ENCODE data around the gene MYOM3.
"Not testable (repeated sequence)": the region's sequence is repeated elsewhere in the genome, so short reads cannot be mapped to it uniquely, and the experiment has no call there.

The MYOM3 gene

DNA sequence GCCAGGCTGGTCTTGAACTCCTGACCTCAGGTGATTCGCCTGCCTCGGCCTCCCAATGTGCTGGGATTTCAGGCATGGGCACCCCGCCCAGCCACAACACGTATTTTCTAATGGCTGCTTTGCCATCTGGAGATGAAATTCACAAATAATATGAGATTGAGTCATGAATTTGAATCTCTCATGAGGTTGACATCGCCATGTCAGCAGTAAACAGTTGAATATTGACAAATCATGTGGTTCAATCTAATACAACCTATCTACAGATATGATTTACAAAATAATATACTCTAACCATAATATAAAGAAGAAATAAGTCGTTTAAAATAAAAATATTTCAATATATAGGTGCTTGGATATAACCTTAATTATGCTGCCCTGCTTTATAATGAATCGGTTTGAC, 42.1 kb downstream of the MYOM3 start:
- no peak for DNase-seq

DNA sequence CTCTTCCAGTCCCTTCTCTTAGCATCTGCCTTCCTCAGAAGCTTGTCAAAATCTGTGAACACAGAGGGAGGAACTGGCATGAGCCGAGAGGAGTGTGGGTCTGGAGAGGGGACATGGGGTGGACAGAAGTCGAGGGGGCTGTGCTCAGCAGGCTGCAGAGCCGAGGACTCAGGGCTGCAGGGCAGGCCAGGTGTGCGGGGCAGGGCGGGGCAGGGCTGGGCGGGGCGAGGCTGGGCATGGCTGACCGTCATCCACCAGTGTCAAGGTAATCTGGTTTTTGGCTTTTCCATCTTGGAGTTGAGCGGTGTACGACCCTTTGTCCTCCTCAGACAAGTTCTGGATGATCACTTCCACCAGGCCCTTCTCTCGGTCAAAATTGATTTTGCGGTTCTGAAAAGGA, 44.0 kb downstream of the MYOM3 start:
- DNase-seq, result no peak

GRCh38 chr1:24065304-24065703, 46.6 kb downstream of the MYOM3 start:
- no peak for DNase-seq

GRCh38 chr1:24062221-24062620, 49.7 kb downstream of the MYOM3 start:
- no peak for DNase-seq

DNA sequence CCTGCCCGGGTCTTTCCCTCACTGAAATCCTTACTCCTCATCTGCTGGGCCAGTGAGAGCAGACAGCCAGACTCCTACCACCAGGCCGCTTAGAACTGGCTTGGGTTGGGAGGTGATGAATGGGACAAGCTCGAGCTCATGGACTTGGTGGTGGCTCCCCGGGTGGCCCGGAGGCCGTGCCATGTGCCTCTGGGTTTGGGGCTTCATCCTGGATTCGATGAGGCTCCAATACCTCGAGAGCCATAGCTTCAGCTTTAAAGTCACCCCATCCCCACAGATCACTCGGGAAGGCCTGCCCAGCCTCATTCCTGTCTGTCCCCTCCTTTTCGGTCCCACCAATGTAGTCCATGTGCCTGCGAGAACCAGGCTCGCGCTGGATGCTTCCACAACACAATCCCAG, 51.5 kb downstream of the MYOM3 start:
- no peak for DNase-seq

GRCh38 chr1:24058671-24059455, 53.1 kb downstream of the MYOM3 start:
- DNase-seq, result no peak

GRCh38 chr1:24057171-24057570, 54.8 kb downstream of the MYOM3 start:
- DNase-seq, result no peak

DNA sequence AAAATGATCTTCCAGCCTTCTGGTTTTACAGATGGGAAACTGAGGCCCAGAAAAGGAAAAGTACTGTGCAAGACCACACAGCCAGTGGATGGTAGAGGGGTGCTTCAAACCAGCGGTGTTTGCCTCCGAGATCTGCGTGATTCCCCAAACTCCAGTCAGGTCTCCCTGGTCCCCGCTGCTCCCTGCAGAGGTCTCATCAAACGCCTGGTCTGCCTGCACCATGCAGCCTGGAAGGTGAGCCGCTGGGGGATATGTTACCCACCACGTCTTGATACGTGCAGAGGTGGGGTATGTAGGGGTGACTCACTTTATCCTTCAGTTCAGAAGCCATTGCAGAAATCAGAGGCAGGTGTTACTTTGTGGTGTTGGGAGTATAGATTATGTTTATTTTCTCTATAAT, 56.3 kb downstream of the MYOM3 start:
- DNase-seq, result no peak

DNA sequence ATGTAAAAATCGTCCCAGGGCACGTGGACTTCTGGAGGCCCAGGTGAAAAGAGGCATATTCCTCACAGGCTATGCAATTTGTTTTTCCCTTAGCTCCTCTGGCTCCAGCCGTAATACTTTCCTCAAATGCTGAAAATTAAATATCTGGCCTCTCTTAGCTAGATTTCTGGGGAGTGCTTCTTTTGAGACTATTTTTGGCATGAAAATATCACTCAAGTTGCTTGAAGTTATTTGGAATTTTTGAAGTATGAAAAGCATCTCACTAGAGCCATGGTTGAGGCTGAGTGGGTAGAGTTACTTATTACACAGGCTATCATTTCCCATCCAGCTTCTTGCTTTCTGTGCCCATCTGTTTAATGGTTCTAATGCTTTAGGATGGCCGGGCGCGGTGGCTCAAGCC, 59.7 kb downstream of the MYOM3 start:
- DNase-seq, result no peak

GRCh38 chr1:24051206-24051945, 60.6 kb downstream of the MYOM3 start:
- DNase-seq, result no peak

DNA sequence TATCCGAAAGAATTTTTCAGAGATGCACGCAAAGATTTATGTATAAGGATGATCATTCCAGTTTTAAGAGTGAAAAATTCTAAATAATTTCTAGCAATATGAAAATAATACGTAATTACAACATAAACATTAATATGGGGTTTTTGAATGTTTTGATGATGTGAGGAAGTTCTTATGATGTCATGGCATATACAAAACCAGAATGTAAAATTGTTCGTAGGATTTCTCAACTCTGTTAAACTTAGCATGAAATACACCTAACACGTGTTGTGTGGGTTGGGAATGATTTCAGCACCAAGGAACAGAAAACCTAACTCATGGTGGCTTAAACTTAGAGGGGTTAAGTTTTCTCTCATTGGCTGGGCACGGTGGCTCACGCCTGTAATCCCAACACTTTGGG, 62.2 kb downstream of the MYOM3 start:
- DNase-seq, result no peak

GRCh38 chr1:24048894-24049293, 63.0 kb downstream of the MYOM3 start:
- DNase-seq, result not testable (repeated sequence)

- DNase-seq, result no peak
Measured at GRCh38 chr1:24048205-24048869, 63.6 kb downstream of the MYOM3 start.

DNA sequence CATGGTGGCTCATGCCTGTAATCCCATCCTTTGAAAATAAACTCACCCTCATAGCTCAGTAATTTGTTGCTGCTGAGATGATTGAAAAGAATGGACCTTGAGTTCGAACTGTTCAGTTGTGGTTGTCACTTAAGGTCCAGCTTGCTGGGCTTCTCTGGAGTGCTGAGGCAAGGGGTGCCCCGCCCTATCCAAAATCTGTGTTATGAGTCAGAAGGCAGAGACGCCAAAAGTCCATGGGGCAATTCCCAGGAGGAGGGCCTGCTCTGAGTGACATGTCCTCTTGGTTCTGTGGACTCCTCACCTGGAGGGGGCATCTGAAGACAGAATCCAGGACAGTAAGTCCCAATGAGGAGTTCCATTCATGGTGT, 64.8 kb downstream of the MYOM3 start:
- no peak for DNase-seq

GRCh38 chr1:24045771-24046170, 66.2 kb downstream of the MYOM3 start:
- no peak for DNase-seq

GRCh38 chr1:24044672-24045071, 67.3 kb downstream of the MYOM3 start:
- not testable (repeated sequence) for DNase-seq

DNA sequence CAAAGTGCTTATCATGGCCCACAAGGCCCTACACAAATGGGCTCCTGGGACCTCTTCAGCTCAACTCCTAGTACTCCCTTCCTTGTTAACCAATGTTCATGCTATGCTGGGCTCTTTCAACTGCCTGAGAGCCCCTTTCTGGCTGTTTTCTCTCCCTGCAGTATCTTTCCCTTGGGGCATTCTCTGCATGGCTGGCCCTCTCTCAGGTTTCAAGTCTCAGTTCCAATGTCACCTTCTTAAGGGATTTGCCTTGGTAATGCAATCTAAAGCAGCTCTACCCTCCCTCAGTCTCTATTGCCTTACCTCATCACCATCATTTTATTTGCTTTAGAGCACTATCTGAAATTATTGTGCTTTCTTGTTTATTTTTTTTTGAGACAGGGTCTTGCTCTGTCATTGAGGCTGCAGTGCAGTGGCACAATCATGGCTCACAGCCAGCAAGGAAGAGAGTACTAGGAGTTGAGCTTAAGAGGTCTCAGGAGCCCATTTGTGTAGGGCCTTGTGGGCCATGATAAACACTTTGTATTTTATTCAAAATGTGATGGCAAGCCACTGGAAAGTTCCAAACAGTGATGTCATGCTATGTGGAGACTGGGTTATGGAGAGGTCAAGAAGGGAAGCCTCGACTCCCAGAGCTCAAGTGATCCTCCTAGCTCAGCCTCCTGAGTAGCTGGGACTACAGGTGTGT, 68.4 kb downstream of the MYOM3 start:
- DNase-seq, result no peak

GRCh38 chr1:24042315-24042714, 69.6 kb downstream of the MYOM3 start:
- no peak for DNase-seq

DNA sequence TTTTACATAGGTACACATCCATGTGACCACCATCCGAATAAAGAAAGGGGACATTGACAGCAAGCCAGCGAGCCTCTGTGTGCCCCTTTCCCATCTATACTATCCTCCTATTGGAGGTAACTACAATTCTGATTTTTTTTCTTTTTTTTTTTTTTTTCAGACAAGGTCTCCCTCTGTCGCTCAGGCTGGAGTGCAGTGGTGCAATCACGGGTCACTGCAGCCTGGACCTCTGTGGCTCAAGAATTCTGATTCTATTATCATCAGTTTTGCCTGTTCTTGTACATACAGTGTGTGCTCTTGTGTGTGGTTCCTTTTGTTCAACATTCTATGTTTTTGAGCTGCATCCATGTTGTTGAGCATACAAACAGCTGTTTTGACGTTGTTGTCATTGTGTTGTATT, 75.8 kb downstream of the MYOM3 start:
- no peak for DNase-seq

GRCh38 chr1:24032981-24033380, 79.0 kb downstream of the MYOM3 start:
- no peak for DNase-seq

- not testable (repeated sequence) for DNase-seq
Measured at GRCh38 chr1:24030976-24031516, 80.9 kb downstream of the MYOM3 start.

DNA sequence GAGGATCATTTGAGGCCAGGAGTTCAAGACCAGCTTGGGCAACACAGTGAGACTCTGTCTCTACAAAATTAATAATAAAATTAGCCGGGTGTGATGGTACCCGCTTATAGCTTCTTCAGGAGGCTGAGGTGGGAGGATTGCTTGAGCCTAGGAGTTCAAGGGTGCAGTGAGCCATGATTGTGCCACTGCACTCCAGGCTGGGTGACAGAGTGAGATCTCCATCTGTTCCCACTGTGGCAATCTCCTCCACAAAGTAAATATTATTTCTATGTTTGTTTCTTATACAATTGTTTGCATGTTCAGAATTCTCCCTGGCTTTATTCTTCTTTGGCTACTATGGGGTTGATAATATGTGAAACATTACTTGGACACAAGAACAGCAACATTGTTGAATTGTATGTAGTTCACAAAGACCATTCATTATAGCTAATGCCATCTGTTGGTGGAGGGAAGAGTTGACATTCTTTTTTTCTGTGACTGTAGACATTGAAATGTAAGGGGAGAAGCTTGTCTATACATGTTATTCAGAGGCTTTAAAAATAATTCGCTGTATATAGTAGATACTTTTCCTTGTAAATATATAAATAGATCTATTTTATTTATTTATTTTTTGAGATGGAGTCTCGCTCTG, 84.0 kb downstream of the MYOM3 start:
- no peak for DNase-seq

Measured in activated CD8-positive, alpha-beta memory T cell treated with anti-CD3 and anti-CD28 coated beads, Interleukin-2, amount 50 U/mL, for 48 hours (primary cell).